Neural cell (in vitro differentiated cells): ENCODE measurements around the gene ISG20L2. TPM values are rescaled to one million over a fixed set of nuclear protein-coding genes. Genes with fewer than 3 reads are reported as not detected.

Experiments
- H2AFZ ChIP-seq: fragments of 200-600, 300-800 bp; sonication (generic), shearing (Covaris generic); 2 replicates; pipeline ENCODE4 v1.6.0; 2014; ENCODE audit warnings: low read depth, mild to moderate bottlenecking, antibody characterized with exemption, low read length, moderate library complexity
- H3F3A ChIP-seq: fragments of 200-600 bp; shearing (Covaris generic); 2 replicates; pipeline ENCODE4 v1.6.1; 2016; ENCODE audit warnings: mild to moderate bottlenecking, moderate library complexity, mixed read lengths, antibody characterized with exemption, low read length; ENCODE audit not compliant: insufficient read depth, poor library complexity, severe bottlenecking
- H3K27ac ChIP-seq: fragments of 200-600, 300-800 bp; sonication (generic), shearing (Covaris generic); 2 replicates; pipeline ENCODE4 v1.5.1; 2014; ENCODE audit warnings: mild to moderate bottlenecking, low read length, moderate library complexity
- H3K27me3 ChIP-seq: fragments of 300-800, 200-600 bp; sonication (generic), shearing (Covaris generic); 2 replicates; pipeline ENCODE4 v1.6.0; 2014; ENCODE audit warnings: mild to moderate bottlenecking, low read depth, low read length, moderate library complexity; ENCODE audit not compliant: insufficient read depth
- H3K36me3 ChIP-seq: fragments of 300-800, 200-600 bp; sonication (generic), shearing (Covaris generic); 2 replicates; pipeline ENCODE4 v1.5.1; 2014; ENCODE audit warnings: mild to moderate bottlenecking, antibody characterized with exemption, low read length, moderate library complexity; ENCODE audit not compliant: insufficient read depth
- H3K4me2 ChIP-seq: fragments of 300-800, 200-600 bp; sonication (generic), shearing (Covaris generic); 2 replicates; pipeline ENCODE4 v1.6.0; 2014; ENCODE audit warnings: mild to moderate bottlenecking, low read length
- H3K4me3 ChIP-seq: fragments of 300-800, 200-600 bp; sonication (generic), shearing (Covaris generic); 2 replicates; pipeline ENCODE4 v1.5.1; 2014; ENCODE audit warnings: mild to moderate bottlenecking, low read length, moderate library complexity
- H3K79me2 ChIP-seq: fragments of 200-600 bp; shearing (Covaris generic); replicated peaks from 2 replicates; pipeline ENCODE4 v1.6.0; 2014; ENCODE audit warnings: mild to moderate bottlenecking, low read length, moderate library complexity; ENCODE audit not compliant: insufficient read depth
- H3K9ac ChIP-seq: fragments of 300-800, 200-600 bp; sonication (generic), shearing (Covaris generic); 2 replicates; pipeline ENCODE4 v1.6.1; 2016; ENCODE audit warnings: mild to moderate bottlenecking, low read length, mixed read lengths
- H3K9me2 ChIP-seq: fragments of 200-600 bp; shearing (Covaris generic); 2 replicates; pipeline ENCODE4 v1.6.1; 2016; ENCODE audit warnings: mild to moderate bottlenecking, low read length, mixed read lengths; ENCODE audit not compliant: insufficient read depth
- H3K9me3 ChIP-seq: fragments of 200-600, 300-800 bp; sonication (generic), shearing (Covaris generic); 2 replicates; pipeline ENCODE4 v1.6.1; 2016; ENCODE audit warnings: mild to moderate bottlenecking, mixed run types, low read length, moderate library complexity, mixed read lengths
- H4K20me1 ChIP-seq: fragments of 200-600 bp; shearing (Covaris generic); 2 replicates; pipeline ENCODE4 v1.6.1; 2016; ENCODE audit warnings: mild to moderate bottlenecking, mixed run types; ENCODE audit not compliant: insufficient read depth
- EP300 ChIP-seq: fragments of 450-650 bp; conservative IDR thresholded peaks from 2 replicates; pipeline ENCODE4 v1.6.1; 2014; ENCODE audit warnings: antibody characterized with exemption, mild to moderate bottlenecking, moderate library complexity; ENCODE audit not compliant: poor library complexity, severe bottlenecking
- EZH2 ChIP-seq: fragments of 200-600, 300-800 bp; shearing (Covaris generic), sonication (generic); IDR thresholded peaks from 2 replicates; pipeline ENCODE4 v1.6.1; 2014; ENCODE audit warnings: antibody characterized with exemption, low read length, borderline replicate concordance, mild to moderate bottlenecking; ENCODE audit not compliant: insufficient read depth, poor library complexity, severe bottlenecking
- MXI1 ChIP-seq: fragments of 450-650 bp; conservative IDR thresholded peaks from 2 replicates; pipeline ENCODE4 v1.6.1; 2014; ENCODE audit warnings: antibody characterized with exemption, mild to moderate bottlenecking; ENCODE audit not compliant: poor library complexity, severe bottlenecking
- POLR2AphosphoS5 ChIP-seq: IDR thresholded peaks from 2 replicates; pipeline ENCODE4 v1.6.1; 2012
- RAD21 ChIP-seq: fragments of 450-650 bp; conservative IDR thresholded peaks from 2 replicates; pipeline ENCODE4 v1.6.1; 2014; ENCODE audit warnings: antibody characterized with exemption, mild to moderate bottlenecking, moderate library complexity
- REST ChIP-seq: IDR thresholded peaks from 2 replicates; pipeline ENCODE4 v1.6.1; 2012; ENCODE audit warnings: borderline replicate concordance
- SMC3 ChIP-seq: fragments of 450-650 bp; conservative IDR thresholded peaks from 2 replicates; pipeline ENCODE4 v1.6.1; 2014; ENCODE audit warnings: antibody characterized with exemption, mild to moderate bottlenecking, moderate library complexity; ENCODE audit not compliant: poor library complexity
- TAF1 ChIP-seq: IDR thresholded peaks from 2 replicates; pipeline ENCODE4 v1.6.1; 2012; ENCODE audit warnings: low read depth
- polyA plus RNA-seq: library from polyadenylated mRNA; depleted of rRNA; stranded (reverse); fragments of >200 nt; gene quantifications from 2 replicates; pipeline ENCODE4 v1.2.3, GENCODE V29; 2014
- TF ChIP-seq, protein P1 (sequence below): fragments of 450-650 bp; IDR thresholded peaks from 2 replicates; pipeline ENCODE4 v1.5.1; 2014; ENCODE audit warnings: antibody characterized with exemption, mild to moderate bottlenecking, moderate library complexity; ENCODE audit not compliant: poor library complexity, severe bottlenecking

The ISG20L2 gene
- polyA plus RNA-seq, 1 donor from 2014 or later, result 8.5 TPM

- Histone ChIP-seq H3K9ac (no peak overlapping the region), H2AFZ (no peak overlapping the region), H3K79me2 (peaks cover 40% of the 10 kb centered on the region), H3K27ac (no peak overlapping the region), H3F3A (no peaks in the 10 kb centered on the region), H3K4me2 (no peak overlapping the region), H3K4me3 (no peak overlapping the region), H3K36me3 (no peaks in the 10 kb centered on the region), H3K9me2 (no peaks in the 10 kb centered on the region), H3K9me3 (no peaks in the 10 kb centered on the region), H3K27me3 (no peaks in the 10 kb centered on the region), H4K20me1 (no peaks in the 10 kb centered on the region)
- TF ChIP-seq RAD21, result no peak
- TF ChIP-seq, protein P1, sequence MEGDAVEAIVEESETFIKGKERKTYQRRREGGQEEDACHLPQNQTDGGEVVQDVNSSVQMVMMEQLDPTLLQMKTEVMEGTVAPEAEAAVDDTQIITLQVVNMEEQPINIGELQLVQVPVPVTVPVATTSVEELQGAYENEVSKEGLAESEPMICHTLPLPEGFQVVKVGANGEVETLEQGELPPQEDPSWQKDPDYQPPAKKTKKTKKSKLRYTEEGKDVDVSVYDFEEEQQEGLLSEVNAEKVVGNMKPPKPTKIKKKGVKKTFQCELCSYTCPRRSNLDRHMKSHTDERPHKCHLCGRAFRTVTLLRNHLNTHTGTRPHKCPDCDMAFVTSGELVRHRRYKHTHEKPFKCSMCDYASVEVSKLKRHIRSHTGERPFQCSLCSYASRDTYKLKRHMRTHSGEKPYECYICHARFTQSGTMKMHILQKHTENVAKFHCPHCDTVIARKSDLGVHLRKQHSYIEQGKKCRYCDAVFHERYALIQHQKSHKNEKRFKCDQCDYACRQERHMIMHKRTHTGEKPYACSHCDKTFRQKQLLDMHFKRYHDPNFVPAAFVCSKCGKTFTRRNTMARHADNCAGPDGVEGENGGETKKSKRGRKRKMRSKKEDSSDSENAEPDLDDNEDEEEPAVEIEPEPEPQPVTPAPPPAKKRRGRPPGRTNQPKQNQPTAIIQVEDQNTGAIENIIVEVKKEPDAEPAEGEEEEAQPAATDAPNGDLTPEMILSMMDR, result no peak
- no peak for TF ChIP-seq TAF1
- TF ChIP-seq SMC3, result no peak
- TF ChIP-seq POLR2AphosphoS5, result no peak
- no peak for TF ChIP-seq MXI1
- TF ChIP-seq EZH2, result no peak
- no peak for TF ChIP-seq EP300
- no peak for TF ChIP-seq REST
Measured at GRCh38 chr1:156776942-156777341, 48.4 kb upstream of the ISG20L2 start.

- H3K4me2 ChIP-seq, result no peak overlapping the region
- H3K79me2 ChIP-seq, result peaks cover 45% of the 10 kb centered on the region
- no peak overlapping the region for H3K9ac ChIP-seq
- H3K36me3 ChIP-seq, result no peaks in the 10 kb centered on the region
- no peaks in the 10 kb centered on the region for H3K9me2 ChIP-seq
- H4K20me1 ChIP-seq, result no peaks in the 10 kb centered on the region
- H3K27ac ChIP-seq, result no peak overlapping the region
- no peaks in the 10 kb centered on the region for H3K9me3 ChIP-seq
- no peaks in the 10 kb centered on the region for H3K27me3 ChIP-seq
- H3F3A ChIP-seq, result no peaks in the 10 kb centered on the region
- no peak overlapping the region for H3K4me3 ChIP-seq
- TF ChIP-seq POLR2AphosphoS5, result no peak
- TF ChIP-seq, protein P1, result no peak
- no peak for TF ChIP-seq EP300
- no peak for TF ChIP-seq SMC3
- H2AFZ ChIP-seq, result no peak overlapping the region
Measured at GRCh38 chr1:156775799-156776198, 47.2 kb upstream of the ISG20L2 start.
